Retinal pigment epithelial cell (primary cell): Measurements from ENCODE around the gene SSBP3.

Experiments used
- DNase-seq: peaks from one replicate; pipeline ENCODE4 v3.0.0-alpha.2; 2010; ENCODE audit warnings: low read depth
- H3K4me3 ChIP-seq: 2 replicates; pipeline ENCODE4 v1.5.1; 2011; ENCODE audit warnings: mild to moderate bottlenecking, low read length, control low read depth, moderate library complexity
- TF ChIP-seq, protein P1 (sequence below): conservative IDR thresholded peaks from 2 replicates; pipeline ENCODE4 v1.5.1; 2011; ENCODE audit warnings: low read depth, low read length, control low read depth, inconsistent platforms

Gene SSBP3

DNA sequence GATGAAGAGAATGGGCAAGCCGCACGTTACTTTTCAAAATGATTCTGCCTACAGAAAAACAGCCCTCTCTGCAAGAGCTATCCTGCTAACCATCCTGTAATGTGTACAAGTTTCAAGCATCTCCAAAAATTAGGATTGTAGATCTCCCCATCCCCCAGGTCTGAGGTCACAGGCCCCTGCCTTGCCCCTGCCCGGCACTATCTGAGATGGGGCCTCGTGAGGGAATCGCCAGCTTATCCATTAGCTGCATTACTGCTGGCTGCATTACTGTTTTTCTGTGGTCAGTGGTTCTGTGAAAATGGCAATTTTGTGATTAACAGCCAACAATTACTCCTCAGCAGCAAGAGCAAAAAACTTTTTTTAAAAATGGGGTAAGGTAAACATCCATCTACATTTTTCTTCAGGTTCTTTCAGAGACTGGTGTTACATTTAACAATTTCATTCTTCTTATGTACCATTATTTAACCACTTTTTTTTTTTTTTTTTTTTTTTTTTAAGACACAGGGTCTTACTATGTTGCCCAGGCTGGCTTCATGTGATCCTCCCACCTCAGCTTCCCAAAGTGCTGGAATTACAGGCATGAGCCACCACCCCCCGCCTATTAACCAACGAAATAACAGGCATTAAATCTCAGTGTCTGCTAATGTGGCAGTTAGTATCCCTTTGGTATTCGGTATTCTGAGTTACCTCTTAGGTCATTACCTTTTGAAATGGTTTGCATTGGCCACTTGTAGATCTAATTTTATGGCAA is 122.4 kb downstream of the SSBP3 start:
- DNase-seq = no peak
- TF ChIP-seq, protein P1, sequence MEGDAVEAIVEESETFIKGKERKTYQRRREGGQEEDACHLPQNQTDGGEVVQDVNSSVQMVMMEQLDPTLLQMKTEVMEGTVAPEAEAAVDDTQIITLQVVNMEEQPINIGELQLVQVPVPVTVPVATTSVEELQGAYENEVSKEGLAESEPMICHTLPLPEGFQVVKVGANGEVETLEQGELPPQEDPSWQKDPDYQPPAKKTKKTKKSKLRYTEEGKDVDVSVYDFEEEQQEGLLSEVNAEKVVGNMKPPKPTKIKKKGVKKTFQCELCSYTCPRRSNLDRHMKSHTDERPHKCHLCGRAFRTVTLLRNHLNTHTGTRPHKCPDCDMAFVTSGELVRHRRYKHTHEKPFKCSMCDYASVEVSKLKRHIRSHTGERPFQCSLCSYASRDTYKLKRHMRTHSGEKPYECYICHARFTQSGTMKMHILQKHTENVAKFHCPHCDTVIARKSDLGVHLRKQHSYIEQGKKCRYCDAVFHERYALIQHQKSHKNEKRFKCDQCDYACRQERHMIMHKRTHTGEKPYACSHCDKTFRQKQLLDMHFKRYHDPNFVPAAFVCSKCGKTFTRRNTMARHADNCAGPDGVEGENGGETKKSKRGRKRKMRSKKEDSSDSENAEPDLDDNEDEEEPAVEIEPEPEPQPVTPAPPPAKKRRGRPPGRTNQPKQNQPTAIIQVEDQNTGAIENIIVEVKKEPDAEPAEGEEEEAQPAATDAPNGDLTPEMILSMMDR = no peak
- no peak overlapping the region for H3K4me3 ChIP-seq

DNA sequence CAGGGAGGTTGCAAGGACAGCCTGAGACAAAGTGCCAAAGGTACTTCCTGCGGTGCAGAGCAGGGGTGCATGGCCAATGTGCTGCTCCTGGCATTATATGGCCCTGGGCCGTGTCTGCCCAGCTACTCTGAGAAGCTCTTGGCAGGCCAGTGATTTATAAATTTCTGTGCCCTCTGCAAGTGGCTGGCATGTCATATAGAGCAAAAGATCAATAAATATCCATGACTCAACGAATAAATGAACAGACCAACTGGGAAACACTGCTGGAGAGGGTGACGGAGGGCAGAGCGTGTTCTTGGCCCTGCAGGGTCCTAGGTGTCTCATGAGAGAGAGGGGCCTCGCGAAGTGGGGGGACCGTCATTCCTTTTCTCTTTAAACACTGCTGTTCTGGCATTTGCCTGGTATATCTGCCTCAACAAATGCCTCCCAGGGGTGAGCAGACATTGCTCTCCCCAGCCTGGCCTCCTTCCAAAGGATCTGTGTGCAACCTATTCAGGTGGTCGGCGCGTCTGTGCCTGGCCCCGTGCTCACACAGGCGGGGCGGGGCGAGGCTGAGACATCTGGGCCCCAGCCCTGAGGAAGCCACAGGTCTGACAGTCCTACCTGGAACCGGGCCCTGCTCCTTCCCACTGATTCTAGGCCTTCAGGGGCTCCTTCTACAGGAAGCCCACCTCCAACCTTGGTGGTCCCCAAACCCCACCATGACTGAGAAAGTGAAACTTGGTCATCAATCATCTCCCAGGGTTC is 123.9 kb downstream of the SSBP3 start:
- DNase-seq = no peak
- TF ChIP-seq, protein P1 = no peak
- H3K4me3 ChIP-seq = no peak overlapping the region

DNA sequence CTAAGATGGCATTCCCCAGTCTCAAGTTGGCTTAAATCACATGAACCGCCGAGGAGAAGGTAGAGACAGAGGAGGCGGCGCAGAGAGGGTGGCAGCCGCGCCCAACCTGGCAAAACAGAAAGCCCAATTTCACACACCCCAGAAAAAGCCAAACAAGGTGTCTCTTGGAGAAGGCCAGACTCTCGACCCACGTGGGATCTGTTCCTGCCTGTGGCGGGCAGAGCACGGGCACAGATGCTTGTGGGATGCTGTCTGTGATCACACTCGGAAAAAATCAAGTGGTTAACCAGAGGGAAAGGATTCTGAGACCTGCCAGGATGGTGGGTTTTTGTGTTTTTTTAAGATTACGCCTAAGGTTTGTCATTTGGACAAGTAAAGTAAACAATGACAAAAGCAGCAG is 125.5 kb downstream of the SSBP3 start:
- no peak overlapping the region for H3K4me3 ChIP-seq
- DNase-seq = no peak
- TF ChIP-seq, protein P1 = no peak

DNA sequence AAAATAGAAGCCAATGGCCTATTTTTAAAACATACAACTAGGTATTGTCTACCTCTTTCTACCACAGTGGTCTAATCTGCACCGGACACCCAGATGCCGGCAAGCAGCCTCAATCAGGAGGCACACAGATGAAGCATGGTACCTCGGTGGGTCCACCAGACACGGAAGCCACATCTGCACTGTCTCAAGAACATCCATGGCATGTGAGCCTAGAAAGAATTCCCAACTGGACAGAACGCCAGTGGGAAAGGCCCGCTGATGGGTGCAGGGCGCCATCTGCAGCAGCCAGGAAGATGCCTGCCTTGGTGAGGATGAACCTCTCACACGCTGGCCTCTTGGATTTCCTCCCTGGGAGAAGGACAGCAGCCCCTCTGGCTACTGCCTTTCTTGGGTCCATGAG is 126.7 kb downstream of the SSBP3 start:
- no peak overlapping the region for H3K4me3 ChIP-seq
- DNase-seq = no peak
- TF ChIP-seq, protein P1 = no peak

DNA sequence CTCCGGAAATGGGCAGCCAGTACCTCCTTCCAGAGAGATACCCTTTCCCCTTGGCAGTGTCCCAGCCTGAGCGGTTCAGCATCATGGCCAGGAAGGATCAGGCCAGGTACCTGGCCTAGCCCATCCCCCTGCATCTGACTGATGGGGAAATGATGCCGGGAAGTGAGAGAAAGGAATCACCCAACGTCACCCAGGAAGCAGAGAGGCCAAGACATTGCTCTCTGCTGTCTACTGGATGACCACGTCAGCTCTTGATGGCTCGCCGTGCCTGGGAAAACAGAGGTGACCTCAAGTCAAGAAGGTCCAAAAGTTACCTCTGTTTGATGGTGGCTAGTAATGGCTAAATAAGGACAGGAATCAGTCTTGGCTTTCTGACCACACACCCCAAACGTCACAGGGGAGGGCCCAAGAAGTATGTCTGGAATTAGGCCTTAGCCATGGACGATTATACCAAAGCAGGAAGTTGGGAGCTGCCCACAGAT is 127.2 kb downstream of the SSBP3 start:
- TF ChIP-seq, protein P1 = no peak
- no peak for DNase-seq
- H3K4me3 ChIP-seq = no peak overlapping the region

DNA sequence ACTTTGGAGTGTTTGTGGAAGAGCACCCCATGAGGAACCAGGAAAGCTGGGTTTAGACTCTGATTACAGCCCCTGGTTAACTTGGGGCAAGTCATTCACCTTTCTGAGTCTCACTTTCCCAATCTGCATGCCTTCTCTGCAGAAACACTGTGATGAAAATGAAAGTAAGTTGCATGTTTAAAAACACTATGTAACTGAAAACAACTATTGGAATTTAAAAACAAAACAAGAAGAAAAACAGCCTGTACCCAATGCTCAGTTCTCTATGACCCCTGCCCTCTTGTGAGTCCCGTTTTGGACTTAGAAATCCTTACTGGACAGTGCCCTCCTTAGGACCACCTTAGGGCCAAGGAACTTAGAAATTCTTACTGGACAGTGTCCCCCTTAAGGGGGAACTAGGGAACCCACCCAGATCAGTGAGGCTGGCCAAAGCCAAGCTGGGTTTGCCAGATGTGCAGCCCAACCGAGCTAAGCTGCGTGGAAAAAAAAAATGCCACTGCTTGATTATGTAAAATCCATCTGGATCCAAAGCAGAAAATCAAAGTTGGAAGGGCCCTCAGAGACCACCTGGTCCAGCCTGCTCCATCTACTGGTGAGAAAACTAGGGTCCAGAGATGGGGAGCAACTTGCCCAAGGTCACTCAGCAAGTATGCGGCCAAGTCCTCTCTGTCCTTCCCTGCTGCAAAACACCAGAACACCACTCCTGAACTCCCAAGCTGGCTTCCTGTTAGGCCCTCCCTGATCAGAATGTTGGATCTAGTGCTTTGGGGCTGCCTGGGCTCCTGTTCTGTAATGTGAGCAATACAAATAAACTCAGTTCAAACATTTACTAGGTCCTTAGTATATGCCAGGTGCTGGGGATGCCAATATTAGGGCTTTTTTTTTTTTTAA is 128.5 kb downstream of the SSBP3 start:
- no peak overlapping the region for H3K4me3 ChIP-seq
- DNase-seq = no peak
- TF ChIP-seq, protein P1 = no peak
